K562 (cell line): ENCODE measurements around the gene BTG2. TPM values are rescaled to one million over a fixed set of nuclear protein-coding genes. Genes with fewer than 3 reads are reported as not detected.

ENCODE experiments used
- BDP1 ChIP-seq: IDR thresholded peaks from 3 replicates; pipeline ENCODE4 v1.6.1; 2011; ENCODE audit not compliant: insufficient read length, insufficient read depth
- CSDE1 ChIP-seq, 2 experiments: fragments of 450-650 bp; IDR thresholded peaks; 2 replicates each; pipeline ENCODE4 v1.6.1; 2016; ENCODE audit warnings: mild to moderate bottlenecking in 1 of 2
- EP400 ChIP-seq: fragments of 450-650 bp; IDR thresholded peaks from 2 replicates; pipeline ENCODE4 v1.6.1; 2017; ENCODE audit warnings: antibody characterized with exemption, mild to moderate bottlenecking, moderate library complexity
- FOS ChIP-seq: IDR thresholded peaks from 3 replicates; pipeline ENCODE4 v1.6.1; 2011; ENCODE audit not compliant: insufficient read length; ENCODE audit errors: extremely low read depth
- FOXK2 ChIP-seq, 2 experiments: fragments of 450-650 bp; IDR thresholded peaks in 1 of 2; conservative IDR thresholded peaks in 1 of 2; 2 replicates each; pipeline ENCODE4 v1.6.1; 2016; ENCODE audit warnings: low read depth in 2 of 2, mild to moderate bottlenecking in 1 of 2
- FOXM1 ChIP-seq, 2 experiments: fragments of 450-650 bp in 1 of 2; sonication (generic) in 1 of 2; formaldehyde crosslinking in 1 of 2; IDR thresholded peaks; 2 replicates each; pipeline versions ENCODE4 v1.6.1 to v1.9.0; 2017 to 2022; ENCODE audit warnings: low read depth in 2 of 2, mild to moderate bottlenecking in 2 of 2, missing genetic modification reagents in 1 of 2, moderate library complexity in 1 of 2
- HDGF ChIP-seq: fragments of 450-650 bp; IDR thresholded peaks from 2 replicates; pipeline ENCODE4 v1.6.1; 2016
- KHSRP ChIP-seq: fragments of 450-650 bp; IDR thresholded peaks from 2 replicates; pipeline ENCODE4 v1.6.1; 2017
- ZSCAN32 ChIP-seq: fragments of 450-650 bp; formaldehyde crosslinking; IDR thresholded peaks from 2 replicates; pipeline ENCODE4 v1.4.0; 2020; ENCODE audit warnings: mild to moderate bottlenecking, moderate library complexity
- polyA plus RNA-seq, 8 experiments: library from polyadenylated mRNA; depleted of rRNA in 4 of 8; stranded (reverse) in 5 of 8; unstranded in 3 of 8; fragments of >200 nt; fragmentation: Nextera tagmentation in 2 of 8; fragmentation: Illumina TruSeq in 1 of 8; extraction: Ambion mirVana in 2 of 8; extraction: Trizol in 1 of 8; gene quantifications; 2 replicates each; pipeline versions ENCODE4 v1.2.1 to v1.2.3, GENCODE V29; 2011 to 2014; ENCODE audit warnings: inconsistent platforms in 1 of 8, missing spikeins in 1 of 8
- total RNA-seq, 7 experiments: library from RNA; depleted of rRNA in 6 of 7; stranded (reverse); fragments of >200 nt in 6 of 7; fragmentation: Illumina TruSeq in 2 of 7; extraction: Trizol in 2 of 7; gene quantifications; 2 replicates each; pipeline versions ENCODE4 v1.2.1 to v1.2.3, GENCODE V29; 2011 to 2021; ENCODE audit warnings: low replicate concordance in 1 of 7
- TF ChIP-seq, protein P1 (sequence below): fragments of 250-450 bp; sonication (Bioruptor Pico); IDR thresholded peaks from 2 replicates; pipeline ENCODE4 v1.4.0; 2020; ENCODE audit warnings: mild to moderate bottlenecking, moderate library complexity, borderline replicate concordance
- TF ChIP-seq, protein P2 (sequence below): fragments of 250-450 bp; sonication (Bioruptor Pico); IDR thresholded peaks from 2 replicates; pipeline ENCODE4 v1.4.0; 2020; ENCODE audit warnings: mild to moderate bottlenecking, moderate library complexity
- TF ChIP-seq, protein P3 (sequence below): fragments of 200-400 bp; formaldehyde crosslinking; IDR thresholded peaks from 2 replicates; pipeline ENCODE4 v1.6.1; 2017; ENCODE audit warnings: mild to moderate bottlenecking, low read depth, low read length, moderate library complexity
- TF ChIP-seq, protein P4 (sequence below): fragments of 450-650 bp; formaldehyde crosslinking; IDR thresholded peaks from 2 replicates; pipeline ENCODE4 v1.4.0; 2020; ENCODE audit warnings: mild to moderate bottlenecking, mixed read lengths
- TF ChIP-seq, protein P5 (sequence below), 2 experiments: fragments of 450-650 bp; IDR thresholded peaks; 2 replicates each; pipeline ENCODE4 v1.6.1; 2018; ENCODE audit warnings: mild to moderate bottlenecking in 2 of 2, low read depth in 1 of 2; ENCODE audit not compliant: partially characterized antibody in 2 of 2

The BTG2 gene
- total and polyA plus RNA-seq, 9 of the 15 experiments (the other 6 are each of a cell fraction or from before 2014, with no cell fraction given) = 2.3 to 41.9 (median 8.7) TPM

DNA sequence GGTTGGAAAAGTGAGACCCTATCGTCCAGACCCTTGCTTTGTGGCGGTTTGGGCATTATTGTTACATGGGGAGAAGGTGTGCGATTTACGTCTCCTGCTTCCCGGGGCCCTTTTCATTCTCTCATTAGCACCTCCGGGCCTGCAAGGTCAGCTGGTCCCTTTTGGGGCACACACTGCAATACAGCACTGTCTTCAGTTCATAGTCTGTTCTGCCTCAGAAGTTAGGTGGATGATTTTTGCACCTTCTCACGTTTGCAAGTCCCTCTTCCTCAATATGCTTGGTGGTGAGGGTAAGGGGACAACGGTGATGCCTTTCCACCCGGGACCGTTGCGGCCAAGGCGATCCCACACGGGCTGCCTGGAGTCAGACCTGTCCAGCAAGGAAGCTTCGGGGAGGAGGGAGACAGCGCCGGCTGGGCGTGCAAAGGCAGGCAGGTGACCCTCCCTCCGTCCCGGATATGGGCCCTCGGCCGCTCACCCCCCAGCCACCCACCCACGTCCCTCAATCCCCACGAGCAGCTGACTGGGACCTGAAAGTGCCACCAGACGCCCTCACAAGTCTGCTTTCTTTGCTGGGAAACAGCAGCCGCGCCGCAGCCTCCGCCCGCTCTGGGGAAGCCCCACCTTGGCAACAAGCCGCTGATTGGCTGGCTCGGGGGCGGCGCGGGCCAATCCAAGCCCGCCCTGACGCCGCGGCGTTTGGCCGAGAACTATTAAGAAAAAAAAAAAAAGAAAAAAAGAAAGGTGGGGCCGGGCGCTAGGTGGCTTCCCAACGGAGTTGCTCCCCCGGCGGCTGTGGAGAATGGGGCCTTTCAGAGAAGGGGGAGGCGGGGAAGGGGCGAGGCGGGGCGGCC lies 21.7 kb downstream of the BTG2 start (continued):
- TF ChIP-seq, protein P1, sequence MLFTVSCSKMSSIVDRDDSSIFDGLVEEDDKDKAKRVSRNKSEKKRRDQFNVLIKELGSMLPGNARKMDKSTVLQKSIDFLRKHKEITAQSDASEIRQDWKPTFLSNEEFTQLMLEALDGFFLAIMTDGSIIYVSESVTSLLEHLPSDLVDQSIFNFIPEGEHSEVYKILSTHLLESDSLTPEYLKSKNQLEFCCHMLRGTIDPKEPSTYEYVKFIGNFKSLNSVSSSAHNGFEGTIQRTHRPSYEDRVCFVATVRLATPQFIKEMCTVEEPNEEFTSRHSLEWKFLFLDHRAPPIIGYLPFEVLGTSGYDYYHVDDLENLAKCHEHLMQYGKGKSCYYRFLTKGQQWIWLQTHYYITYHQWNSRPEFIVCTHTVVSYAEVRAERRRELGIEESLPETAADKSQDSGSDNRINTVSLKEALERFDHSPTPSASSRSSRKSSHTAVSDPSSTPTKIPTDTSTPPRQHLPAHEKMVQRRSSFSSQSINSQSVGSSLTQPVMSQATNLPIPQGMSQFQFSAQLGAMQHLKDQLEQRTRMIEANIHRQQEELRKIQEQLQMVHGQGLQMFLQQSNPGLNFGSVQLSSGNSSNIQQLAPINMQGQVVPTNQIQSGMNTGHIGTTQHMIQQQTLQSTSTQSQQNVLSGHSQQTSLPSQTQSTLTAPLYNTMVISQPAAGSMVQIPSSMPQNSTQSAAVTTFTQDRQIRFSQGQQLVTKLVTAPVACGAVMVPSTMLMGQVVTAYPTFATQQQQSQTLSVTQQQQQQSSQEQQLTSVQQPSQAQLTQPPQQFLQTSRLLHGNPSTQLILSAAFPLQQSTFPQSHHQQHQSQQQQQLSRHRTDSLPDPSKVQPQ (CRISPR knock-in tag) = no peak
- TF ChIP-seq, protein P2, sequence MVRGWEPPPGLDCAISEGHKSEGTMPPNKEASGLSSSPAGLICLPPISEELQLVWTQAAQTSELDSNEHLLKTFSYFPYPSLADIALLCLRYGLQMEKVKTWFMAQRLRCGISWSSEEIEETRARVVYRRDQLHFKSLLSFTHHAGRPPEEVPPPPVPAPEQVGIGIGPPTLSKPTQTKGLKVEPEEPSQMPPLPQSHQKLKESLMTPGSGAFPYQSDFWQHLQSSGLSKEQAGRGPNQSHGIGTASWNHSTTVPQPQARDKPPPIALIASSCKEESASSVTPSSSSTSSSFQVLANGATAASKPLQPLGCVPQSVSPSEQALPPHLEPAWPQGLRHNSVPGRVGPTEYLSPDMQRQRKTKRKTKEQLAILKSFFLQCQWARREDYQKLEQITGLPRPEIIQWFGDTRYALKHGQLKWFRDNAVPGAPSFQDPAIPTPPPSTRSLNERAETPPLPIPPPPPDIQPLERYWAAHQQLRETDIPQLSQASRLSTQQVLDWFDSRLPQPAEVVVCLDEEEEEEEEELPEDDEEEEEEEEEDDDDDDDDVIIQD (CRISPR knock-in tag) = no peak
- TF ChIP-seq ZSCAN32 (CRISPR knock-in tag) (no peak), FOXK2 (conservative IDR thresholded peaks at IDR 0.05 in 1 of 2, IDR thresholded peaks at IDR 0.05 in 1 of 2; ENCODE audit: low read depth in 2 of 2) (peak; percentile 88 to 89), FOS (peak; percentile 78), FOXM1 (IDR thresholded peaks at IDR 0.05; ENCODE audit: low read depth) (no peak), FOXM1 (CRISPR knock-in tag; IDR thresholded peaks at IDR 0.05; ENCODE audit: low read depth) (0 out of 2 replicates have a peak, but pooled peaks have one; percentile 49), CSDE1 (IDR thresholded peaks at IDR 0.05) (no peak), BDP1 (no peak), KHSRP (no peak), EP400 (no peak), HDGF (0 out of 2 replicates have a peak, but pooled peaks have one; percentile 55)
- TF ChIP-seq, protein P3, sequence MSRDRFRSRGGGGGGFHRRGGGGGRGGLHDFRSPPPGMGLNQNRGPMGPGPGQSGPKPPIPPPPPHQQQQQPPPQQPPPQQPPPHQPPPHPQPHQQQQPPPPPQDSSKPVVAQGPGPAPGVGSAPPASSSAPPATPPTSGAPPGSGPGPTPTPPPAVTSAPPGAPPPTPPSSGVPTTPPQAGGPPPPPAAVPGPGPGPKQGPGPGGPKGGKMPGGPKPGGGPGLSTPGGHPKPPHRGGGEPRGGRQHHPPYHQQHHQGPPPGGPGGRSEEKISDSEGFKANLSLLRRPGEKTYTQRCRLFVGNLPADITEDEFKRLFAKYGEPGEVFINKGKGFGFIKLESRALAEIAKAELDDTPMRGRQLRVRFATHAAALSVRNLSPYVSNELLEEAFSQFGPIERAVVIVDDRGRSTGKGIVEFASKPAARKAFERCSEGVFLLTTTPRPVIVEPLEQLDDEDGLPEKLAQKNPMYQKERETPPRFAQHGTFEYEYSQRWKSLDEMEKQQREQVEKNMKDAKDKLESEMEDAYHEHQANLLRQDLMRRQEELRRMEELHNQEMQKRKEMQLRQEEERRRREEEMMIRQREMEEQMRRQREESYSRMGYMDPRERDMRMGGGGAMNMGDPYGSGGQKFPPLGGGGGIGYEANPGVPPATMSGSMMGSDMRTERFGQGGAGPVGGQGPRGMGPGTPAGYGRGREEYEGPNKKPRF = no peak
- TF ChIP-seq, protein P4, sequence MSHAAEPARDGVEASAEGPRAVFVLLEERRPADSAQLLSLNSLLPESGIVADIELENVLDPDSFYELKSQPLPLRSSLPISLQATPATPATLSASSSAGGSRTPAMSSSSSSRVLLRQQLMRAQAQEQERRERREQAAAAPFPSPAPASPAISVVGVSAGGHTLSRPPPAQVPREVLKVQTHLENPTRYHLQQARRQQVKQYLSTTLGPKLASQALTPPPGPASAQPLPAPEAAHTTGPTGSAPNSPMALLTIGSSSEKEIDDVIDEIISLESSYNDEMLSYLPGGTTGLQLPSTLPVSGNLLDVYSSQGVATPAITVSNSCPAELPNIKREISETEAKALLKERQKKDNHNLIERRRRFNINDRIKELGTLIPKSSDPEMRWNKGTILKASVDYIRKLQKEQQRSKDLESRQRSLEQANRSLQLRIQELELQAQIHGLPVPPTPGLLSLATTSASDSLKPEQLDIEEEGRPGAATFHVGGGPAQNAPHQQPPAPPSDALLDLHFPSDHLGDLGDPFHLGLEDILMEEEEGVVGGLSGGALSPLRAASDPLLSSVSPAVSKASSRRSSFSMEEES (CRISPR knock-in tag) = no peak
- TF ChIP-seq, protein P5, sequence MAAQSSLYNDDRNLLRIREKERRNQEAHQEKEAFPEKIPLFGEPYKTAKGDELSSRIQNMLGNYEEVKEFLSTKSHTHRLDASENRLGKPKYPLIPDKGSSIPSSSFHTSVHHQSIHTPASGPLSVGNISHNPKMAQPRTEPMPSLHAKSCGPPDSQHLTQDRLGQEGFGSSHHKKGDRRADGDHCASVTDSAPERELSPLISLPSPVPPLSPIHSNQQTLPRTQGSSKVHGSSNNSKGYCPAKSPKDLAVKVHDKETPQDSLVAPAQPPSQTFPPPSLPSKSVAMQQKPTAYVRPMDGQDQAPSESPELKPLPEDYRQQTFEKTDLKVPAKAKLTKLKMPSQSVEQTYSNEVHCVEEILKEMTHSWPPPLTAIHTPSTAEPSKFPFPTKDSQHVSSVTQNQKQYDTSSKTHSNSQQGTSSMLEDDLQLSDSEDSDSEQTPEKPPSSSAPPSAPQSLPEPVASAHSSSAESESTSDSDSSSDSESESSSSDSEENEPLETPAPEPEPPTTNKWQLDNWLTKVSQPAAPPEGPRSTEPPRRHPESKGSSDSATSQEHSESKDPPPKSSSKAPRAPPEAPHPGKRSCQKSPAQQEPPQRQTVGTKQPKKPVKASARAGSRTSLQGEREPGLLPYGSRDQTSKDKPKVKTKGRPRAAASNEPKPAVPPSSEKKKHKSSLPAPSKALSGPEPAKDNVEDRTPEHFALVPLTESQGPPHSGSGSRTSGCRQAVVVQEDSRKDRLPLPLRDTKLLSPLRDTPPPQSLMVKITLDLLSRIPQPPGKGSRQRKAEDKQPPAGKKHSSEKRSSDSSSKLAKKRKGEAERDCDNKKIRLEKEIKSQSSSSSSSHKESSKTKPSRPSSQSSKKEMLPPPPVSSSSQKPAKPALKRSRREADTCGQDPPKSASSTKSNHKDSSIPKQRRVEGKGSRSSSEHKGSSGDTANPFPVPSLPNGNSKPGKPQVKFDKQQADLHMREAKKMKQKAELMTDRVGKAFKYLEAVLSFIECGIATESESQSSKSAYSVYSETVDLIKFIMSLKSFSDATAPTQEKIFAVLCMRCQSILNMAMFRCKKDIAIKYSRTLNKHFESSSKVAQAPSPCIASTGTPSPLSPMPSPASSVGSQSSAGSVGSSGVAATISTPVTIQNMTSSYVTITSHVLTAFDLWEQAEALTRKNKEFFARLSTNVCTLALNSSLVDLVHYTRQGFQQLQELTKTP (IDR thresholded peaks at IDR 0.05; ENCODE audit: low read depth in 1 of 2, partially characterized antibody in 2 of 2) = no peak
